DND-41 (cell line): Measurements from ENCODE around the gene GLE1.

ENCODE experiments used
- EZH2 ChIP-seq: IDR thresholded peaks from 3 replicates; pipeline ENCODE4 v1.6.1; 2012; ENCODE audit warnings: borderline replicate concordance, low read depth, mild to moderate bottlenecking, moderate library complexity, low read length, inconsistent platforms; ENCODE audit not compliant: severe bottlenecking
- TF ChIP-seq, protein P1 (sequence below): IDR thresholded peaks from 2 replicates; pipeline ENCODE4 v1.5.1; 2012; ENCODE audit warnings: borderline replicate concordance, low read length, moderate library complexity, mild to moderate bottlenecking; ENCODE audit not compliant: poor library complexity, severe bottlenecking; ENCODE audit errors: extremely low read depth

DNA sequence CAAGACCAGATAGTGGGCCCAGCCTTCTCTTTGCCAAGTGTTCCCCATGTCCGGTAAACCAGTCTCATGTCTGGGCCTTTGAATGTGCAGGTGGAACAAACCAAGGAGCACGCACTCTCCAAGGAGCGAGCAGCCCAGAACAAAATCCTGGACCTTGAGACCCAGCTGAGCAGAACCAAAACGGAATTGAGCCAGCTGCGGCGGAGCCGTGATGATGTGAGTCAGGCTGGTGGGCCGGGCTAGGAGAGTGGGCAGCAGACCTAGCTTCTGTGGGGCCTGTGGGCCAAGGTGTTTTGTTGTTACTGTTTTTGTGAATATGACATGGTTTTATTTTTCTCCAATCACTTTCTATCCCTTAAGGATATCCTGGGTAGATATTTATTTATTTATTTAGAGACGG, 5.6 kb upstream of the GLE1 start:
- TF ChIP-seq, protein P1, sequence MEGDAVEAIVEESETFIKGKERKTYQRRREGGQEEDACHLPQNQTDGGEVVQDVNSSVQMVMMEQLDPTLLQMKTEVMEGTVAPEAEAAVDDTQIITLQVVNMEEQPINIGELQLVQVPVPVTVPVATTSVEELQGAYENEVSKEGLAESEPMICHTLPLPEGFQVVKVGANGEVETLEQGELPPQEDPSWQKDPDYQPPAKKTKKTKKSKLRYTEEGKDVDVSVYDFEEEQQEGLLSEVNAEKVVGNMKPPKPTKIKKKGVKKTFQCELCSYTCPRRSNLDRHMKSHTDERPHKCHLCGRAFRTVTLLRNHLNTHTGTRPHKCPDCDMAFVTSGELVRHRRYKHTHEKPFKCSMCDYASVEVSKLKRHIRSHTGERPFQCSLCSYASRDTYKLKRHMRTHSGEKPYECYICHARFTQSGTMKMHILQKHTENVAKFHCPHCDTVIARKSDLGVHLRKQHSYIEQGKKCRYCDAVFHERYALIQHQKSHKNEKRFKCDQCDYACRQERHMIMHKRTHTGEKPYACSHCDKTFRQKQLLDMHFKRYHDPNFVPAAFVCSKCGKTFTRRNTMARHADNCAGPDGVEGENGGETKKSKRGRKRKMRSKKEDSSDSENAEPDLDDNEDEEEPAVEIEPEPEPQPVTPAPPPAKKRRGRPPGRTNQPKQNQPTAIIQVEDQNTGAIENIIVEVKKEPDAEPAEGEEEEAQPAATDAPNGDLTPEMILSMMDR, result no peak
- no peak for TF ChIP-seq EZH2
